ENCODE data around the gene FOXP1. TPM values are rescaled to one million over a fixed set of nuclear protein-coding genes. Genes with fewer than 3 reads are reported as not detected.

The FOXP1 gene
- total RNA-seq, 4 donors from 2014 or later: 54.2 to 152 (median 129) TPM

GRCh38 chr3:71395927-71396695 lies 187.4 kb downstream of the FOXP1 start:
- intact Hi-C loops (cut with DNase I; ENCODE audit: low total_unique reads): loop anchor here (10.0 kb wide), 1 partner anchor 441 kb away; no protein-coding TSS in a partner anchor
- no peak overlapping the region for H3K27ac ChIP-seq
- TF ChIP-seq, protein P1, sequence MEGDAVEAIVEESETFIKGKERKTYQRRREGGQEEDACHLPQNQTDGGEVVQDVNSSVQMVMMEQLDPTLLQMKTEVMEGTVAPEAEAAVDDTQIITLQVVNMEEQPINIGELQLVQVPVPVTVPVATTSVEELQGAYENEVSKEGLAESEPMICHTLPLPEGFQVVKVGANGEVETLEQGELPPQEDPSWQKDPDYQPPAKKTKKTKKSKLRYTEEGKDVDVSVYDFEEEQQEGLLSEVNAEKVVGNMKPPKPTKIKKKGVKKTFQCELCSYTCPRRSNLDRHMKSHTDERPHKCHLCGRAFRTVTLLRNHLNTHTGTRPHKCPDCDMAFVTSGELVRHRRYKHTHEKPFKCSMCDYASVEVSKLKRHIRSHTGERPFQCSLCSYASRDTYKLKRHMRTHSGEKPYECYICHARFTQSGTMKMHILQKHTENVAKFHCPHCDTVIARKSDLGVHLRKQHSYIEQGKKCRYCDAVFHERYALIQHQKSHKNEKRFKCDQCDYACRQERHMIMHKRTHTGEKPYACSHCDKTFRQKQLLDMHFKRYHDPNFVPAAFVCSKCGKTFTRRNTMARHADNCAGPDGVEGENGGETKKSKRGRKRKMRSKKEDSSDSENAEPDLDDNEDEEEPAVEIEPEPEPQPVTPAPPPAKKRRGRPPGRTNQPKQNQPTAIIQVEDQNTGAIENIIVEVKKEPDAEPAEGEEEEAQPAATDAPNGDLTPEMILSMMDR (IDR thresholded peaks at IDR 0.05): no peak
- no peak for TF ChIP-seq POLR2A (IDR thresholded peaks at IDR 0.05)
- no peaks in the 10 kb centered on the region for H3K4me1 ChIP-seq
- no peak for DNase-seq
- no peaks in the 10 kb centered on the region for H3K27me3 ChIP-seq
- H3K36me3 ChIP-seq: no peaks in the 10 kb centered on the region
- H3K4me3 ChIP-seq: no peak overlapping the region
- no peaks in the 10 kb centered on the region for H3K9me3 ChIP-seq

DNA sequence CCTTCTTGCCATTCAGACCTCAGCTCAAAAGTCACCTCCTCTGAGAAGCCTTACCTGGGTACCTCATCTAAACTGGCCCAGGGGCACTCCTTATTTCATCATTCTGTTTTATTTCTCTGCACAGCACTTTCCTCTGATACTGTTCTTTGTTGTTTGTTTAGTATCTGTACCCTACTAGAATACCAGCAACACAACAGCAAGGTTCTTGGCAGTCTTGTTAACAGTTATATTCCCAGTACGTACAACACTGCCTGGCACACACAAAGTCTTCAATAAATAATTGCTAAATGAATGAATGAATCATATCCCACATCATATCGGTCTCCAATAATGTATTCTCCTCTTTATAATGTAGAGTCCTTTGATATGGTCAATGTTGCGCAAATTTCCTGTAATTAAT lies 188.1 kb downstream of the FOXP1 start:
- H3K4me3 ChIP-seq: no peak overlapping the region
- no peaks in the 10 kb centered on the region for H3K36me3 ChIP-seq
- no peaks in the 10 kb centered on the region for H3K9me3 ChIP-seq
- H3K27me3 ChIP-seq: no peaks in the 10 kb centered on the region
- no peak for TF ChIP-seq POLR2A (IDR thresholded peaks at IDR 0.05)
- TF ChIP-seq, protein P1 (IDR thresholded peaks at IDR 0.05): no peak
- no peak overlapping the region for H3K27ac ChIP-seq
- no peak for DNase-seq
- no peaks in the 10 kb centered on the region for H3K4me1 ChIP-seq
- intact Hi-C loops (cut with DNase I; ENCODE audit: low total_unique reads): loop anchor here (10.0 kb wide), 1 partner anchor 441 kb away; no protein-coding TSS in a partner anchor

DNA sequence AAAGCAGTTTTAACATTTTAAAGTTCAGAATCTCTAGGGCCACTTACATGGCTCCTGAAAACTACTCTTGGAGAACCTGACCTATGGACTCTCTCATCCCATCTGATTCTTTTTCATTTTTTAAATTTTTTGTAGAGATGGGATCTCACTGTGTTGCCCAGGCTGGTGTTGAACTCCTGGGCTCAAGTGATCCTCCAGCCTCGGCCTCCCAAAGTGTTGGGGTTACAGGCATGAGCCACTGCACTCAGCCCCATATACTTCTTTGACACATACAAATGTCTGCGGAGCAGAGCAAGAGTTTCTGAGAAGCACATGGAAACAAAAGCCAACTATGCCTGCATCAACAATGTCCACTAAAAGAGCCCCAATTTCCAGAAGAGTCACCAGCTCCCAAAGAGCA lies 189.8 kb downstream of the FOXP1 start:
- H3K4me3 ChIP-seq: no peak overlapping the region
- no peaks in the 10 kb centered on the region for H3K4me1 ChIP-seq
- no peaks in the 10 kb centered on the region for H3K9me3 ChIP-seq
- TF ChIP-seq, protein P1 (IDR thresholded peaks at IDR 0.05): no peak
- H3K27me3 ChIP-seq: no peaks in the 10 kb centered on the region
- intact Hi-C loops (cut with DNase I; ENCODE audit: low total_unique reads): loop anchor here (10.0 kb wide), 1 partner anchor 439 kb away; no protein-coding TSS in a partner anchor
- no peak for DNase-seq
- H3K36me3 ChIP-seq: no peaks in the 10 kb centered on the region
- no peak overlapping the region for H3K27ac ChIP-seq

DNA sequence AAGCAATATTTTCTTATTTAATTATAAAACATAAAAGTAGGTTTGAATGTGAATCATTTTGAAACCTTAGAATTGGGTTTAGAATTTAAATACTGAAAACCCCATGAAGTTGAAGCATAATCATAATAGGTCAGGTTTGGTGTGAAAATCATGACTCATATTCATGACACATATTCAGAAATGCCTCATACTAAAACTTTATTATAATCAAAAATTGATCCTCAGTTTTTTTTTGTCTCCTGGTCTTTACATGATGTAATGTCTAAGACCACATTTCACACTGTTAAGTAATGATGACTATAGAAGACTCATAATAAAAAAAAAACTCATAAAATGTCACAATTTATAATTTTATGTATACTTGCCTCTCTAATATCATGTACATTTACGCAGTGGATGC lies 190.4 kb downstream of the FOXP1 start:
- Histone ChIP-seq H3K27me3 (no peaks in the 10 kb centered on the region), H3K27ac (no peak overlapping the region), H3K4me3 (no peak overlapping the region), H3K4me1 (no peaks in the 10 kb centered on the region), H3K36me3 (no peaks in the 10 kb centered on the region), H3K9me3 (no peaks in the 10 kb centered on the region)
- TF ChIP-seq, protein P1 (IDR thresholded peaks at IDR 0.05): no peak
- no peak for TF ChIP-seq POLR2A (IDR thresholded peaks at IDR 0.05)
- DNase-seq: no peak
- intact Hi-C loops (cut with DNase I; ENCODE audit: low total_unique reads): loop anchor here (10.0 kb wide), 1 partner anchor 438 kb away; no protein-coding TSS in a partner anchor

GRCh38 chr3:71392251-71392650 lies 191.3 kb downstream of the FOXP1 start:
- no peak overlapping the region for H3K4me3 ChIP-seq
- H3K9me3 ChIP-seq: no peaks in the 10 kb centered on the region
- H3K4me1 ChIP-seq: no peaks in the 10 kb centered on the region
- no peak for TF ChIP-seq POLR2A (IDR thresholded peaks at IDR 0.05)
- TF ChIP-seq, protein P1 (IDR thresholded peaks at IDR 0.05): no peak
- no peaks in the 10 kb centered on the region for H3K36me3 ChIP-seq
- intact Hi-C loops (cut with DNase I; ENCODE audit: low total_unique reads): loop anchor here (10.0 kb wide), 1 partner anchor 437 kb away; no protein-coding TSS in a partner anchor
- DNase-seq: no peak
- H3K27ac ChIP-seq: no peak overlapping the region
- no peaks in the 10 kb centered on the region for H3K27me3 ChIP-seq

Measured in uterus (tissue), 4 donors.